OCI-LY7 (cell line): Measurements from ENCODE around the gene NRN1L. TPM values are rescaled to one million over a fixed set of nuclear protein-coding genes. Genes with fewer than 3 reads are reported as not detected.
A peak's percentile ranks its signal among the peaks of the same experiment; 100 is the strongest.

Experiments
- BruUV-seq: library from RNA; stranded (reverse); fragments of 400-500 nt; replicated peaks from 2 replicates; lab custom pipeline; 2021; lab: Mats Ljungman, UMichigan
- CTCF ChIA-PET: fragments of 300-600 bp; sonication (Branson Sonifier 250); formaldehyde crosslinking; loops from one replicate; lab custom pipeline; 2022; ENCODE audit warnings: antibody characterized with exemption; ENCODE audit not compliant: unreplicated experiment; lab: Charles Lee
- POLR2A ChIA-PET: fragments of 300-600 bp; sonication (Branson Sonifier 250); formaldehyde crosslinking; loops from one replicate; lab custom pipeline; 2022; ENCODE audit warnings: antibody characterized with exemption; lab: Charles Lee
- DNase-seq: peaks from one replicate; pipeline ENCODE4 v3.0.0-alpha.2; 2015; ENCODE audit warnings: low spot score
- H2AFZ ChIP-seq: fragments of 200-600 bp; sonication (generic), shearing (Covaris generic); 2 replicates; pipeline ENCODE4 v1.6.1; 2014; ENCODE audit warnings: mild to moderate bottlenecking, antibody characterized with exemption, low read length, moderate library complexity
- H3K27ac ChIP-seq: fragments of 200-600 bp; sonication (generic); 2 replicates; pipeline ENCODE4 v1.5.1; 2014; ENCODE audit warnings: mixed run types, low read depth, mild to moderate bottlenecking, moderate library complexity, low read length, inconsistent platforms; ENCODE audit not compliant: poor library complexity, severe bottlenecking
- H3K36me3 ChIP-seq: fragments of 200-600 bp; sonication (generic); 2 replicates; pipeline ENCODE4 v1.6.1; 2014; ENCODE audit warnings: mild to moderate bottlenecking, antibody characterized with exemption, low read length, moderate library complexity, mixed read lengths; ENCODE audit not compliant: insufficient read depth
- H3K4me1 ChIP-seq: fragments of 200-600 bp; sonication (generic); 2 replicates; pipeline ENCODE4 v1.5.1; 2014; ENCODE audit warnings: mild to moderate bottlenecking, low read length; ENCODE audit not compliant: insufficient read depth, poor library complexity, severe bottlenecking
- H3K4me2 ChIP-seq: fragments of 200-600 bp; sonication (generic); 2 replicates; pipeline ENCODE4 v1.6.1; 2014; ENCODE audit warnings: mild to moderate bottlenecking, low read length
- H3K4me3 ChIP-seq: fragments of 200-600 bp; sonication (generic); 2 replicates; pipeline ENCODE4 v1.5.1; 2014; ENCODE audit warnings: mild to moderate bottlenecking, low read depth, low read length; ENCODE audit not compliant: poor library complexity, severe bottlenecking
- H3K79me2 ChIP-seq: fragments of 200-600 bp; sonication (generic); 2 replicates; pipeline ENCODE4 v1.6.1; 2016; ENCODE audit warnings: low read depth, mild to moderate bottlenecking, low read length, moderate library complexity, mixed read lengths; ENCODE audit not compliant: insufficient read depth
- H3K9me2 ChIP-seq: fragments of 200-600 bp; sonication (generic); 2 replicates; pipeline ENCODE4 v1.6.1; 2016; ENCODE audit warnings: mild to moderate bottlenecking, low read length, mixed read lengths; ENCODE audit not compliant: insufficient read depth
- H3K9me3 ChIP-seq: fragments of 200-600 bp; sonication (generic); 2 replicates; pipeline ENCODE4 v1.6.1; 2014; ENCODE audit warnings: mild to moderate bottlenecking, mixed run types, low read length, mixed read lengths
- H4K20me1 ChIP-seq: fragments of 200-600 bp; sonication (generic); 2 replicates; pipeline ENCODE4 v1.6.1; 2014; ENCODE audit warnings: mild to moderate bottlenecking, antibody characterized with exemption, low read length, moderate library complexity, mixed read lengths; ENCODE audit not compliant: insufficient read depth
- CTCF ChIP-seq: fragments of 200-600 bp; sonication (generic); conservative IDR thresholded peaks from 2 replicates; pipeline ENCODE4 v1.5.1; 2014; ENCODE audit warnings: mild to moderate bottlenecking, antibody characterized with exemption, low read length, moderate library complexity, mixed read lengths
- EZH2phosphoT487 ChIP-seq: fragments of 200-600 bp; sonication (generic); IDR thresholded peaks from 2 replicates; pipeline ENCODE4 v1.6.1; 2018; ENCODE audit warnings: low read depth, borderline replicate concordance, mild to moderate bottlenecking, mixed run types, antibody characterized with exemption, low read length, moderate library complexity, mixed read lengths
- intact Hi-C: fragments of 100-400 bp; cut with micrococcal nuclease; formaldehyde crosslinking; loops from one replicate; pipeline ENCODE4 v1.10.0; 2022; ENCODE audit not compliant: unreplicated experiment
- total RNA-seq, 2 experiments: library from RNA; depleted of rRNA in 1 of 2; stranded (reverse); fragments of >200 nt in 1 of 2; shearing (Covaris generic) in 1 of 2; gene quantifications; 2 replicates each; pipeline ENCODE4 v1.2.3, GENCODE V29; 2014 to 2022

NRN1L gene
- total RNA-seq, 2 experiments from 2014 or later = 0.66 to 0.80 TPM

GRCh38 chr16:67933805-67934204, 49.1 kb downstream of the NRN1L start:
- H2AFZ ChIP-seq = no peak overlapping the region
- H3K36me3 ChIP-seq = peaks cover 45% of the 10 kb centered on the region
- H3K79me2 ChIP-seq = peaks cover 4% of the 10 kb centered on the region; the same call in 1 of the 2 replicates
- no peaks in the 10 kb centered on the region for H4K20me1 ChIP-seq
- peaks cover 21% of the 10 kb centered on the region for H3K4me1 ChIP-seq
- H3K9me3 ChIP-seq = no peaks in the 10 kb centered on the region
- no peak for TF ChIP-seq EZH2phosphoT487
- no peak for TF ChIP-seq CTCF
- no peaks in the 10 kb centered on the region for H3K9me2 ChIP-seq
- H3K4me3 ChIP-seq = no peak overlapping the region
- no peak overlapping the region for H3K4me2 ChIP-seq
- intact Hi-C loops = no loop called here
- CTCF ChIA-PET = interaction anchor here (0.5 to 0.6 kb wide), 2 partner anchors 13 to 809 kb away, joined by 3 read pairs; no protein-coding TSS in a partner anchor
- BruUV-seq = no TSS peak
- no peak for DNase-seq
- POLR2A ChIA-PET = interaction anchor here (0.5 to 0.6 kb wide), 2 partner anchors 114 to 126 kb away, joined by 3 to 5 read pairs; no protein-coding TSS in a partner anchor
- no peak overlapping the region for H3K27ac ChIP-seq

GRCh38 chr16:67934306-67935100, 49.8 kb downstream of the NRN1L start:
- H3K4me3 ChIP-seq = peak overlapping the region; percentile 74
- H4K20me1 ChIP-seq = no peaks in the 10 kb centered on the region
- TF ChIP-seq EZH2phosphoT487 = no peak
- TF ChIP-seq CTCF = no peak
- POLR2A ChIA-PET = interaction anchor here (0.5 kb wide), 1 partner anchor 115 kb away, joined by 5 read pairs; no protein-coding TSS in a partner anchor
- CTCF ChIA-PET = interaction anchor here (0.6 to 1.0 kb wide), 2 partner anchors 12 to 413 kb away, joined by 3 to 4 read pairs; no protein-coding TSS in a partner anchor
- DNase-seq = no peak
- H3K79me2 ChIP-seq = peaks cover 4% of the 10 kb centered on the region; the same call in 1 of the 2 replicates
- peaks cover 23% of the 10 kb centered on the region for H3K4me1 ChIP-seq
- peak overlapping the region; percentile 90 for H3K4me2 ChIP-seq
- H2AFZ ChIP-seq = no peak overlapping the region
- H3K9me2 ChIP-seq = no peaks in the 10 kb centered on the region
- H3K36me3 ChIP-seq = peaks cover 38% of the 10 kb centered on the region
- intact Hi-C loops = no loop called here
- H3K27ac ChIP-seq = no peak overlapping the region
- no TSS peak for BruUV-seq
- H3K9me3 ChIP-seq = no peaks in the 10 kb centered on the region
